GM12878 (cell line): Measurements from ENCODE around the gene SLC12A7. TPM values are rescaled to one million over a fixed set of nuclear protein-coding genes. Genes with fewer than 3 reads are reported as not detected.

Experiments
- ATAC-seq: fragments of 200-7000 bp; cut with Tn5 transposase; 3 replicates; pipeline ENCODE4 v1.9.1; 2020; ENCODE audit warnings: mild to moderate bottlenecking, moderate library complexity
- BruUV-seq: library from RNA; stranded (reverse); fragments of 400-500 nt; replicated peaks from 2 replicates; lab custom pipeline; 2021; lab: Mats Ljungman, UMichigan
- CTCF ChIA-PET: fragments of 300-600 bp; sonication (Branson Sonifier 250); formaldehyde crosslinking; extraction: SDS; loops from one replicate; lab custom pipeline; 2021; ENCODE audit warnings: inconsistent platforms; lab: Yijun Ruan, JAX
- POLR2A ChIA-PET: fragments of 350-600 bp; formaldehyde crosslinking; extraction: SDS; loops from one replicate; lab custom pipeline; 2021; ENCODE audit warnings: inconsistent platforms; lab: Charles Lee
- RAD21 ChIA-PET: fragments of 300-600 bp; sonication (Branson Sonifier 250); formaldehyde crosslinking; loops from one replicate; lab custom pipeline; 2023; ENCODE audit warnings: antibody characterized with exemption; ENCODE audit not compliant: unreplicated experiment; lab: Charles Lee
- SMC1A ChIA-PET: fragments of 300-600 bp; sonication (Branson Sonifier 250); formaldehyde crosslinking; loops from one replicate; lab custom pipeline; 2023; ENCODE audit not compliant: unreplicated experiment, uncharacterized antibody; lab: Charles Lee
- DNase-seq: peaks from one replicate; pipeline ENCODE4 v3.0.0-alpha.2; 2011; ENCODE audit warnings: low read depth, low spot score
- FAIRE-seq: peaks from 3 replicates; lab custom pipeline; 2011; peaks lifted over from hg19 to GRCh38; lab: Jason Lieb, UNC
- H2AFZ ChIP-seq: 2 replicates; pipeline ENCODE4 v1.6.0; 2011; ENCODE audit warnings: low read depth, low read length, control low read depth; ENCODE audit not compliant: control insufficient read depth
- H3K27ac ChIP-seq: 2 replicates; pipeline ENCODE4 v1.5.1; 2011; ENCODE audit warnings: control low read depth; ENCODE audit not compliant: control insufficient read depth, insufficient read depth
- H3K27me3 ChIP-seq, 2 experiments: replicated peaks in 1 of 2; 2 replicates each; pipeline versions ENCODE4 v1.6.0 to v1.6.1; 2011; ENCODE audit warnings: low read length in 1 of 2; ENCODE audit not compliant: control insufficient read depth in 2 of 2, insufficient read depth in 2 of 2
- H3K36me3 ChIP-seq, 2 experiments: 2 replicates each; pipeline ENCODE4 v1.5.1; 2011; ENCODE audit warnings: low read length in 1 of 2; ENCODE audit not compliant: control insufficient read depth in 2 of 2, insufficient read depth in 2 of 2
- H3K4me1 ChIP-seq: 2 replicates; pipeline ENCODE4 v1.6.1; 2011; ENCODE audit warnings: mild to moderate bottlenecking, low read length, moderate library complexity, mixed read lengths; ENCODE audit not compliant: control insufficient read depth, insufficient read depth
- H3K4me2 ChIP-seq: 2 replicates; pipeline ENCODE4 v1.6.0; 2011; ENCODE audit warnings: control low read depth; ENCODE audit not compliant: control insufficient read depth, insufficient read depth
- H3K4me3 ChIP-seq: fragments of 200-600 bp; sonication (generic); 2 replicates; pipeline ENCODE4 v1.5.1; 2016
- H3K79me2 ChIP-seq: 2 replicates; pipeline ENCODE4 v1.6.0; 2011; ENCODE audit warnings: low read length; ENCODE audit not compliant: control insufficient read depth, insufficient read depth
- H3K9ac ChIP-seq: 2 replicates; pipeline ENCODE4 v1.8.0; 2011; ENCODE audit warnings: low read length, control low read depth, mixed read lengths; ENCODE audit not compliant: control insufficient read depth, insufficient read depth
- H3K9me3 ChIP-seq: replicated peaks from 3 replicates; pipeline ENCODE4 v1.5.1; 2011; ENCODE audit warnings: mild to moderate bottlenecking, low read length; ENCODE audit not compliant: control insufficient read depth, insufficient read depth
- H4K20me1 ChIP-seq: 2 replicates; pipeline ENCODE4 v1.6.0; 2011; ENCODE audit not compliant: control insufficient read depth, insufficient read depth
- BHLHE40 ChIP-seq, 2 experiments: fragments of 450-650 bp in 1 of 2; IDR thresholded peaks; 2 replicates each; pipeline ENCODE4 v1.6.1; 2011 to 2017; ENCODE audit warnings: low read depth in 2 of 2, borderline replicate concordance in 1 of 2, improper control_type of control experiment in 1 of 2, low read length in 1 of 2, mild to moderate bottlenecking in 1 of 2
- CBFB ChIP-seq: IDR thresholded peaks from 2 replicates; pipeline ENCODE4 v1.6.1; 2016; ENCODE audit warnings: antibody characterized with exemption, low read depth
- HSF1 ChIP-seq: fragments of 150-350 bp; IDR thresholded peaks from 2 replicates; pipeline ENCODE4 v1.6.1; 2014; ENCODE audit warnings: mild to moderate bottlenecking, low read depth, low read length
- IKZF1 ChIP-seq: fragments of 450-650 bp; conservative IDR thresholded peaks from 2 replicates; pipeline ENCODE4 v1.6.1; 2017; ENCODE audit warnings: antibody characterized with exemption, mild to moderate bottlenecking
- MEF2B ChIP-seq: fragments of 450-650 bp; IDR thresholded peaks from 2 replicates; pipeline ENCODE4 v1.6.1; 2018; ENCODE audit warnings: mild to moderate bottlenecking, moderate library complexity; ENCODE audit not compliant: partially characterized antibody, poor library complexity, severe bottlenecking
- MTA2 ChIP-seq: fragments of 450-650 bp; IDR thresholded peaks from 2 replicates; pipeline ENCODE4 v1.6.1; 2016; ENCODE audit warnings: low read depth, mild to moderate bottlenecking, moderate library complexity
- PAX5 ChIP-seq: IDR thresholded peaks from 2 replicates; pipeline ENCODE4 v1.6.1; 2011; ENCODE audit warnings: low read depth, low read length, borderline replicate concordance
- RELA ChIP-seq: fragments of 450-650 bp; IDR thresholded peaks from 2 replicates; pipeline ENCODE4 v1.8.0; 2014; ENCODE audit warnings: borderline replicate concordance; ENCODE audit not compliant: partially characterized antibody
- SRF ChIP-seq, 2 experiments: IDR thresholded peaks; 2 replicates each; pipeline ENCODE4 v1.6.1; 2011; ENCODE audit warnings: low read depth in 2 of 2, low read length in 2 of 2, mild to moderate bottlenecking in 1 of 2, moderate library complexity in 1 of 2
- WGBS: methylation state at CpG from one replicate; pipeline ENCODE4 v1.1.6; 2016; ENCODE audit warnings: low lambda C conversion rate; ENCODE audit not compliant: insufficient replicate concordance, insufficient coverage; ENCODE audit errors: missing lambda C conversion rate; 5-methylcytosine and 5-hydroxymethylcytosine counted together
- in situ Hi-C: fragments of 300-500 bp; cut with MboI; formaldehyde crosslinking; loops from 9 replicates; pipeline ENCODE4 v1.14.3; 2018; ENCODE audit warnings: mixed read lengths
- intact Hi-C: fragments of 100-400 bp; cut with micrococcal nuclease; formaldehyde crosslinking; loops from one replicate; pipeline ENCODE4 v1.14.2; 2022; ENCODE audit not compliant: unreplicated experiment
- polyA plus RNA-seq, 11 experiments: library from polyadenylated mRNA; depleted of rRNA in 4 of 11; unstranded in 6 of 11; stranded (reverse) in 5 of 11; fragments of >200 nt; fragmentation: Nextera tagmentation in 4 of 11; fragmentation: Illumina TruSeq in 1 of 11; extraction: Ambion mirVana in 4 of 11; extraction: Trizol in 1 of 11; gene quantifications; 1 replicate in 1 of 11; 2 replicates in 10 of 11; pipeline versions ENCODE4 v1.2.1 to v1.2.3, GENCODE V29; 2011 to 2016; ENCODE audit warnings: inconsistent platforms in 2 of 11, missing spikeins in 2 of 11, low read depth in 1 of 11
- total RNA-seq, 4 experiments: library from RNA; depleted of rRNA in 3 of 4; stranded (reverse); fragments of >200 nt in 3 of 4; fragmentation: Illumina TruSeq in 1 of 4; extraction: Trizol in 1 of 4; gene quantifications; 2 replicates each; pipeline versions ENCODE4 v1.2.1 to v1.2.3, GENCODE V29; 2013 to 2021
- TF ChIP-seq, protein P1 (sequence below): fragments of 450-650 bp; IDR thresholded peaks from 2 replicates; pipeline ENCODE4 v1.6.1; 2017; ENCODE audit warnings: low read depth, mild to moderate bottlenecking, moderate library complexity

Gene SLC12A7
- total and polyA plus RNA-seq, 10 of the 15 experiments (the other 5 are each of a cell fraction or from before 2014, with no cell fraction given) = 0.10 to 10.0 (median 2.9) TPM

GRCh38 chr5:1152156-1152555 is 40.3 kb upstream of the SLC12A7 start:
- FAIRE-seq (no peak), ATAC-seq (peak; percentile 92), DNase-seq (no peak)
- H3K4me1 ChIP-seq = no peaks in the 10 kb centered on the region
- H3K36me3 ChIP-seq = no peaks in the 10 kb centered on the region
- 4% methylated on average over 10 of the region's 10 CpGs for WGBS
- POLR2A ChIA-PET = no interaction called here
- H3K9ac ChIP-seq = no peak overlapping the region
- no peaks in the 10 kb centered on the region for H4K20me1 ChIP-seq
- H2AFZ ChIP-seq = no peak overlapping the region
- H3K4me3 ChIP-seq = no peak overlapping the region
- SMC1A ChIA-PET = interaction anchor here (1.0 kb wide), 1 partner anchor 16 kb away, joined by 3 read pairs; no protein-coding TSS in a partner anchor
- CTCF ChIA-PET = interaction anchor here (0.6 to 2.8 kb wide), 4 partner anchors 12 to 132 kb away, joined by 3 to 11 read pairs (median 8); no protein-coding TSS in a partner anchor
- no peaks in the 10 kb centered on the region for H3K79me2 ChIP-seq
- H3K4me2 ChIP-seq = no peak overlapping the region
- TF ChIP-seq MEF2B (no peak), HSF1 (no peak), IKZF1 (0 out of 2 replicates have a peak, but pooled peaks have one; percentile 44), CBFB (no peak), MTA2 (0 out of 2 replicates have a peak, but pooled peaks have one; percentile 24), PAX5 (0 out of 2 replicates have a peak, but pooled peaks have one; percentile 51), RELA (peak; percentile 35), BHLHE40 (IDR thresholded peaks at IDR 0.05; ENCODE audit: borderline replicate concordance in 1 of 2, low read depth in 2 of 2, low read length in 1 of 2) (peak in 1 of 2 experiments; percentile 65; a peak in 1 of 4 replicates), SRF (IDR thresholded peaks at IDR 0.05; ENCODE audit: low read depth in 2 of 2, low read length in 2 of 2) (no peak)
- TF ChIP-seq, protein P1, sequence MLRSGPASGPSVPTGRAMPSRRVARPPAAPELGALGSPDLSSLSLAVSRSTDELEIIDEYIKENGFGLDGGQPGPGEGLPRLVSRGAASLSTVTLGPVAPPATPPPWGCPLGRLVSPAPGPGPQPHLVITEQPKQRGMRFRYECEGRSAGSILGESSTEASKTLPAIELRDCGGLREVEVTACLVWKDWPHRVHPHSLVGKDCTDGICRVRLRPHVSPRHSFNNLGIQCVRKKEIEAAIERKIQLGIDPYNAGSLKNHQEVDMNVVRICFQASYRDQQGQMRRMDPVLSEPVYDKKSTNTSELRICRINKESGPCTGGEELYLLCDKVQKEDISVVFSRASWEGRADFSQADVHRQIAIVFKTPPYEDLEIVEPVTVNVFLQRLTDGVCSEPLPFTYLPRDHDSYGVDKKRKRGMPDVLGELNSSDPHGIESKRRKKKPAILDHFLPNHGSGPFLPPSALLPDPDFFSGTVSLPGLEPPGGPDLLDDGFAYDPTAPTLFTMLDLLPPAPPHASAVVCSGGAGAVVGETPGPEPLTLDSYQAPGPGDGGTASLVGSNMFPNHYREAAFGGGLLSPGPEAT = 0 out of 2 replicates have a peak, but pooled peaks have one; percentile 27
- no peaks in the 10 kb centered on the region; the same call in 2 of the 3 replicates for H3K9me3 ChIP-seq
- intact Hi-C loops (no loop called here), in situ Hi-C loops (no loop called here)
- no peak overlapping the region for H3K27ac ChIP-seq
- RAD21 ChIA-PET = interaction anchor here (2.7 kb wide), 1 partner anchor 11 kb away, joined by 7 read pairs; no protein-coding TSS in a partner anchor
- no TSS peak for BruUV-seq
- H3K27me3 ChIP-seq = peaks cover 0 to 2% of the 10 kb centered on the region in 2 experiments; a peak in 3 of 4 replicates
